Measurements from ENCODE around the gene RMC1. TPM values are rescaled to one million over a fixed set of nuclear protein-coding genes. Genes with fewer than 3 reads are reported as not detected.
"Not testable (repeated sequence)": the region's sequence is repeated elsewhere in the genome, so short reads cannot be mapped to it uniquely, and the experiment has no call there.

RMC1 gene
- total RNA-seq, 4 donors from 2014 or later, result 17.9 to 34.1 (median 28.9) TPM

GRCh38 chr18:23550898-23551297 lies 47.6 kb downstream of the RMC1 start:
- Histone ChIP-seq H3K27ac (no peak overlapping the region), H3K9me3 (no peaks in the 10 kb centered on the region), H3K4me3 (no peak overlapping the region), H3K27me3 (no peaks in the 10 kb centered on the region), H3K4me1 (no peaks in the 10 kb centered on the region), H3K36me3 (peaks cover 0 to 97% of the 10 kb centered on the region in 2 donors)
- no peak for TF ChIP-seq POLR2A (IDR thresholded peaks at IDR 0.05)
- no peak for TF ChIP-seq CTCF (IDR thresholded peaks at IDR 0.05)
- no peak for TF ChIP-seq POLR2AphosphoS5 (IDR thresholded peaks at IDR 0.05)
- no peak for TF ChIP-seq EP300 (IDR thresholded peaks at IDR 0.05)
- ATAC-seq, result no peak

- H3K9me3 ChIP-seq, result no peaks in the 10 kb centered on the region
Measured at GRCh38 chr18:23551978-23552377, 48.7 kb downstream of the RMC1 start.

GRCh38 chr18:23552505-23552904 lies 49.2 kb downstream of the RMC1 start:
- H3K4me3 ChIP-seq, result no peak overlapping the region
- H3K9me3 ChIP-seq, result no peaks in the 10 kb centered on the region
- no peaks in the 10 kb centered on the region for H3K27me3 ChIP-seq
- TF ChIP-seq EP300 (IDR thresholded peaks at IDR 0.05), result no peak
- no peak for TF ChIP-seq POLR2A (IDR thresholded peaks at IDR 0.05)
- TF ChIP-seq POLR2AphosphoS5 (IDR thresholded peaks at IDR 0.05), result no peak
- H3K27ac ChIP-seq, result no peak overlapping the region
- no peaks in the 10 kb centered on the region for H3K4me1 ChIP-seq
- WGBS, 2 donors (ENCODE audit: low coverage in 1 of 2), result 77 to 80% methylated on average over 8 to 10 of the region's 11 CpGs
- ATAC-seq, result no peak
- H3K36me3 ChIP-seq, result peaks cover 0 to 98% of the 10 kb centered on the region in 2 donors

More at GRCh38 chr18:23551978-23552377, 48.7 kb downstream of the RMC1 start:
- Histone ChIP-seq H3K27ac (no peak overlapping the region), H3K36me3 (peaks cover 0 to 98% of the 10 kb centered on the region in 2 donors), H3K4me3 (no peak overlapping the region), H3K27me3 (no peaks in the 10 kb centered on the region), H3K4me1 (no peaks in the 10 kb centered on the region)
- ATAC-seq, result no peak
- TF ChIP-seq CTCF (IDR thresholded peaks at IDR 0.05) (no peak), POLR2A (IDR thresholded peaks at IDR 0.05) (no peak), EP300 (IDR thresholded peaks at IDR 0.05) (no peak), POLR2AphosphoS5 (IDR thresholded peaks at IDR 0.05) (no peak)
- 46% methylated on average over 3 of the region's 3 CpGs; no CpG with 5 or more reads in 1 of the 2 donors for WGBS, 2 donors (ENCODE audit: low coverage in 1 of 2)

- no peak for ATAC-seq
- Histone ChIP-seq H3K4me1 (no peaks in the 10 kb centered on the region), H3K4me3 (no peak overlapping the region), H3K9me3 (no peaks in the 10 kb centered on the region), H3K36me3 (peaks cover 0 to 100% of the 10 kb centered on the region in 2 donors), H3K27me3 (no peaks in the 10 kb centered on the region), H3K27ac (no peak overlapping the region)
- 73% methylated on average over 5 of the region's 6 CpGs; no CpG with 5 or more reads in 1 of the 2 donors for WGBS, 2 donors (ENCODE audit: low coverage in 1 of 2)
- TF ChIP-seq CTCF (IDR thresholded peaks at IDR 0.05), result no peak
- no peak for TF ChIP-seq POLR2A (IDR thresholded peaks at IDR 0.05)
- no peak for TF ChIP-seq EP300 (IDR thresholded peaks at IDR 0.05)
- no peak for TF ChIP-seq POLR2AphosphoS5 (IDR thresholded peaks at IDR 0.05)
Measured at GRCh38 chr18:23553887-23554286, 50.6 kb downstream of the RMC1 start.

GRCh38 chr18:23556145-23556780 lies 53.0 kb downstream of the RMC1 start:
- no peak overlapping the region for H3K4me3 ChIP-seq
- H3K36me3 ChIP-seq, result peaks cover 0 to 99% of the 10 kb centered on the region in 2 donors
- H3K27ac ChIP-seq, result no peak overlapping the region
- no peak for ATAC-seq
- no peaks in the 10 kb centered on the region for H3K4me1 ChIP-seq
- 80% methylated on average over 1 of the region's 19 CpGs; no CpG with 5 or more reads in 1 of the 2 donors for WGBS, 2 donors (ENCODE audit: low coverage in 1 of 2)
- no peaks in the 10 kb centered on the region for H3K9me3 ChIP-seq
- H3K27me3 ChIP-seq, result no peaks in the 10 kb centered on the region
- TF ChIP-seq CTCF (IDR thresholded peaks at IDR 0.05), result no peak
- TF ChIP-seq POLR2AphosphoS5 (IDR thresholded peaks at IDR 0.05), result no peak
- TF ChIP-seq POLR2A (IDR thresholded peaks at IDR 0.05), result no peak

- ATAC-seq, H3K9me3 ChIP-seq, H3K27ac ChIP-seq, H3K4me3 ChIP-seq, H3K27me3 ChIP-seq, H3K4me1 ChIP-seq: not testable (repeated sequence)
- WGBS, 2 donors (ENCODE audit: low coverage in 1 of 2), result 88 to 93% methylated on average over 4 to 6 of the region's 8 CpGs
- H3K36me3 ChIP-seq, result peaks cover 0 to 99% of the 10 kb centered on the region in 2 donors
Measured at GRCh38 chr18:23557511-23557910, 54.2 kb downstream of the RMC1 start.
